HG03342 (cell line): Measurements from ENCODE around the gene AQP7.
"Not testable (repeated sequence)": the region's sequence is repeated elsewhere in the genome, so short reads cannot be mapped to it uniquely, and the experiment has no call there.

Source experiments
- ATAC-seq: cut with Tn5 transposase; IDR thresholded peaks from one replicate; pipeline ENCODE4 v1.9.1; 2021; ENCODE audit warnings: mild to moderate bottlenecking, moderate library complexity; ENCODE audit not compliant: unreplicated experiment

AQP7 gene

DNA sequence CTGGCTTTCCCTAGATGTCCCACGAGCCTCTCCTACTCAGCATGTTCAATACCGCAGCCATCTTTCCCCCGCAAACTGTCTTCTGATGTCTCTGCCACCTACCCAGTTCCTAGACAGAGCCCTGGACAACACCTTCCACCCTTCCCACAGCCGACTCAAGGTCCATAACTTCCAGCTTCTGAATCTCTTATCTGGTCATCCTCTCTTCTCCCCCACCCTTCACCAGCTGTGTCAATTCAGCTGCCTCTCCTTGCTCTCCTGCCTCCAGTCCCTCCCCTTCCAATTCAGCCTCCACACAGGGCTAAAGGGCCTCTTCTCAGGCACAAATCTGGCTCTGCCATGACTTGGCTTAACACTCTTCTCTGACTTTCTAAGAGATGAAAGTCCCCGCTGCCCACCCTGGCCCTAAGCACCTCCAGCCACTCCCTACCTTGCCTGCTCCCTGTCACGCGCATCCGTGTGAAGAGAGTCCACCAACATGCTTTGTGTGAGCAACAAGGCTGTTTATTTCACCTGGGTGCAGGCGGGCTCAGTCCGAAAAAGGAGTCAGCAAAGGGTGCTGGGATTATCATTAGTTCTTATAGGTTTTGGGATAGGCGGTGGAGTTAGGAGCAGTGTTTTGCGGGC is 25.2 kb downstream of the AQP7 start:
- ATAC-seq, result no peak

DNA sequence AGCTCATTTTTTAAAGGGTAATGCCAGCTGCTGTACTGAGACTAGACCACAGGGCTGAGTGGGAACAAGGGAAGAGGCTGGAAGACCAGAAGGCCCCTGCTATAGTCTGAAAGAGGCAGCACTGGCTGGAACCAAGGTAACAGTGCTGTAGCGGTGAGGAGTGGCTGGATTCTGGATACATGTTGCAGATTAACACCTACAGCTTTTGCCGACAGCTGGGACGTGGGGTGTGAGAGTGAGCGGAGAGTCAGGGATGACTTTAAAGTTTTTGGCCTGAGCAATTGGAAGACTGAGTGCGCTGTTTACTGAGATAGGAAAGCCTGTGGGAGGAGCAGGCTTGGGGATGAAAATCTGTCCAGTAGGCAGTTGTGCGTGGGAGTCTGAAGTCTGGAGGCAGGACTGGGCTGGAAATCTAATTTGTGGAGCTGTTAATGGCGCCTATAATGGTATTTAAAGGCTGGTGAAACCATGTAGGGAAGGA is 26.5 kb downstream of the AQP7 start:
- ATAC-seq, result no peak

DNA sequence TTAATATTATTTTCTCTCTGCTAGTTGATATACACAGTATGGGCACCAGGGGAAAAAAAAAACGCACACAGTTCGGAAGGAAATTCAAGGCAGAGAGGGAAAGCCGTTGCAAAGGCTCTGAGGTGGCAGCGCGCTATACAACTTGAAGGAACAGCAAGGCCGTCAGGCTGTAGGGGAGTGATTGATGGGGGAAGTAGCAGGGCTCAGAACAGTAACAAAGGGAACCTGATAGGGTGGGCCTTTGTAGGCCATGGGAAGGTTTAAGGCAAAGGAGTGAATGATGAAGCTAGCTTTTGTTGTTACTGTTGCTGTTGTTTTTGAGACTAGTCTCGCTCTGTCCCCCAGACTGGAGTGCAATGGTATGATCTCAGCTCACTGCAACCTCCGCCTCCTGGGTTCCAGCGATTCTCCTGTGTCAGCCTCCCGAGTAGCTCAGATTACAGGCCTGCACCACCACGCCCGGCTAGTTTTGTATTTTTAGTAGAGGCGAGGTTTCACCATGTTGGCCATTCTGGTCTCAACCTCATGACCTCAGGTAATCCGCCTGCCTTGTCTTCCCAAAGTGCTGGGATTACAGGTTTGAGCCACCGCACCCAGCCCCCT is 27.0 kb downstream of the AQP7 start:
- no peak for ATAC-seq

DNA sequence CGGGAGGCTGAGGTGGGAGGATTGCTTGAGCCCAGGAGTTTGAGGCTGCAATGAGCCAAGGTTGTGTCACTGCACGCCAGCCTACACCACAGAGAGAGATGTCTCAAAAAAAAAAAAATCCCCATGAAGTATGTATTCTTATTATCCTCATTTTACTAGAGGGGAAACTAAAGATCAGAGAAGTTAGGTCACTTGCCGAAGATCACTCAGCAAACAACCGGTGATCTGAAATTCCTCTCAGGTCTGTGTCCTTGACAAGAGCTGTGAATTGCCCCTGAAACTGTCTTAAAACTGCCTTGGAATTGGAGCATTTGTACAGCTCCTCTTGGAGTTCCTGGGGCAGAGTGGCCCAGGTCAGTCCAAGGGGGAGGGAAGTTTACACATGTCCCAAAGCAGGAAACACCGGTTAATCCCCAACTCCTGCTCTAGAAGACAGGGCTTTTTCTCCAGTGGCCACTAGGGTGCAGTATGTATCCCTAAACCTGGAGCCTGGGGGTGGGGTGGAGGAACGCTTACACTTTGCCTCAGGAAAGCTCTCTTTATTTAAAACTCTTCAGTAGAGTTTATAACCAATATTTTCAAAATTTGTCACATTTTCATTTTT is 27.6 kb downstream of the AQP7 start:
- ATAC-seq, result peak; percentile 67

DNA sequence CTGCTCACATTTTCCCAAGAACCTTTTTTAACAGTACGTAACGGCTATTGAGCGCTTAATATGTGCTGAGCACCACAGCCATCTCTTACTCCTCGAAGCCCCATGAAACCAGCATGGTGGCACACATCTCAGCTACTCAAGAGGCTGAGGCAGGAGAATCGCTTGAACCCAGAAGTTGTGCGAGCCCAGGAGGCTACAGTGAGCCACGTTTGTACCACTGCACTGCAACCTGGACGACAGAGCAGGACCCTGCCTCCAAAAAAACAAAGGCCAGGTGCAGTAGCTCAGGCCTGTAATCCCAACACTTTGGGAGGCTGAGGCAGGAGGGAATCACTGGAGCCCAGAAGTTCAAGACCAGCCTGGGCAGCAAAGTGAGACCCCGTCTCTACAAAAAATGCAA is 28.2 kb downstream of the AQP7 start:
- no peak for ATAC-seq

DNA sequence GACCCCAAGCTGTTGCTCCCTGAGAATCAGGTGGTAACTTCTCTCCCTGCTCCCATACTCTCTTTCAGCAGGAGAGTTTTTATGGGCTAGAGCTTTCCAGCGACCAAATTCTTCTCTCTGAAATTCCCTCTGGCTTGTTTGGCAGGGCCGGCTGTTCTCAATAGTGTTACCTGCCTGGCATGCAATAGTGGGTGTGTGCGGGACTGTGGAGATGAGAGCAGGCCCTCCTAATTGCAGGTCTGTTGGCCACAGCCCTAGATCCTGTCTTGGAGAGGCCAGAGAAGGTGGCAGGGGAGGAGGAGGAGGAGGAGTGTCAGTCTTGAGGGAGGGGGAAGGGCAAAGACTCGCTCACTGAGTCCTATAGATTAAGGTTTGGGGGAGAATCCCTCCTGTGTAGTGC is 29.5 kb downstream of the AQP7 start:
- no peak for ATAC-seq

DNA sequence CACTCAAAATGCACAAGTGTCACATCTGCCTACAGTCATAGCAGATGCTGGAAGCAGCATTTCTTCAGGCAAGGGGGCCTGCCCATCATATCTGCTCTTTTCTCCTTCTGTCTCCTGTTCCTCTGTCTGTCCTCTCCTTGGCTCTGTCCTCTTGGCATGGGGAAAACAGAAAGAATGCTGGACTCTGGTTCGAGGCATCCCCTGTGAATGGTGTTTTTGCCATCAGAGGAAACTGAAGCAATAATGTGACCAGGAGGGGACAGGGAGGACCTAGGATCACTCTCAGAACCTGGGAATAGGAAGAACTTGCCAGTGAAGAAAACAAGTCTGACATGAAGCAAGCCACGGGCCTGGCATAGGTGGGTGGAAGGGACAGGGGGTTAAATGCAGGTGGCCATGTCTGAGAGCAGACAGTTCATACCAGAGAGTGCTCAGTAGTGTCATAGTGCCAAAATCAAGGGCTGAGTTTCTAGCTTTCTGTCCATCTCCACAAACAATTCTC is 35.3 kb downstream of the AQP7 start:
- ATAC-seq, result no peak

DNA sequence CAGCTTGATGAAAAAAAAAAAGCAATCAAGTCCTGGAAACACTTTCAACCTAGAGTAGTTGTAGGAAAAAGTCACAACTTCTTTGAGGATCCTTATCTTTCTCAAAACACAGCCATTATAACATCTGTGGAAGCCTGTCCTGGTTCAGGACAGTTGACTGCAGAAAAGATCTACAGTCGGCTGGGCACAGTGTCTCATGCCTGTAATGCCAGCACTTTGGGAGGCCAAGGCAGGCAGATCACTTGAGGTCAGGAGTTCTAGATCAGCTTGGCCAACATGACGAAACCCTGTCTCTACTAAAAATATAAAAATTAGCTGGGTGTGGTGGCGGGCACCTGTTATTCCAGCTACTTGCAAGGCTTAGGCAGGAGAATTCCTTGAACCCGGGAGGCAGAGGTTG is 37.6 kb downstream of the AQP7 start:
- not testable (repeated sequence) for ATAC-seq

DNA sequence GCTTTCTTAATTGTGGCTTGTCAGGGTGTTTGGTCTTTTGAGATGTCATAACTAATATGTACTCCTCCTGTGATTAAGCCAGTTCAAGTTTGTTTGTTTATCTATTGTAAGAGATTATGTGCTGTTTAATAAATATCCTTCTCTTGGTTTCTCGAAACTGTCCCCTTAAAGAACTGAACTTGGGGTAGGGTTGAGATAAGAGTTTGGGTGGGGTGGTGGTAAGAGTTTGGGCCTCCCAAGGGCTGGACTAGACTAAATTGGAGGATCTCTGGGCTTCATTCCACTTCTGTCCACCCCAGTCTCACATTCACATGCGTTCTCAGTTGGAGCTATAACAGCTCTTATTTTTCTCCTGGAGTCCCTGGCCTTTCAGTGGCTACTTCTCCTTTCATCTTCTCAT is 38.2 kb downstream of the AQP7 start:
- ATAC-seq, result no peak

DNA sequence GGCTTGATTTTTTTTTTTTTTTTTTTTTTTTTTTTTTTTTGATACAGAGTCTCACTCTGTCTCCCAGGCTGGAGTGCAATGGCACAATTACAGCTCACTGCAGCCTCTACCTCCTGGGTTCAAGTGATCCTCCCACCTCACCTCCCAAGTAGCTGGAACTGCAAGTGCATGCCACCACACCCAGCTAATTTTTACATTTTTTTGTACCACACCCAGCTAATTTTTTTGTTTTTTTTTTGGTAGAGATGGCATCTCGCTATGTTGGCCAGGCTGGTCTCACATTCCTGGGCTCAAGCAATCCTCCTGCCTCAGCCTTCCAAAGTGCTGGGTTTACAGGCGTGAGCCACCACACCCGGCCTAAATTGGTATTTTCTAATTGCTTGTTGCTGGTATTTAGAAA is 43.7 kb downstream of the AQP7 start:
- not testable (repeated sequence) for ATAC-seq

DNA sequence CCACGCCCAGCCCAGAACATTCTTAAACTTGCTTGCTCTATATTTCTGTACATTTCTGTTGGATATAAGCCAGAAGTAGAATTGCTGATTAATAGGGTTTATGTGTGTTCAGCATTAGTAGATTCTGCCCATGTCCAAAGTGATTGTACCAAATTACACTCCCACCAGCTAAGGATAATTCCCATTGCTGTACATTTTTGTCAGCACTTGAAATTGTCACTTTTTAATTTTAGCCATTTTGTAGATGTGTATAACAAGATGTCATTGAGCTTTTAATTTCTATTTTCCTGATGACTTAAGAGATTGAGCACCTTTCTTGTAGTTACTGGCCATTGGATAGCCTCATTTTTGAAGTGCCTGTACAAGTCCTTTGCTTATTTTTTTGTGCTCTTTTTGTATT is 46.4 kb downstream of the AQP7 start:
- no peak for ATAC-seq

DNA sequence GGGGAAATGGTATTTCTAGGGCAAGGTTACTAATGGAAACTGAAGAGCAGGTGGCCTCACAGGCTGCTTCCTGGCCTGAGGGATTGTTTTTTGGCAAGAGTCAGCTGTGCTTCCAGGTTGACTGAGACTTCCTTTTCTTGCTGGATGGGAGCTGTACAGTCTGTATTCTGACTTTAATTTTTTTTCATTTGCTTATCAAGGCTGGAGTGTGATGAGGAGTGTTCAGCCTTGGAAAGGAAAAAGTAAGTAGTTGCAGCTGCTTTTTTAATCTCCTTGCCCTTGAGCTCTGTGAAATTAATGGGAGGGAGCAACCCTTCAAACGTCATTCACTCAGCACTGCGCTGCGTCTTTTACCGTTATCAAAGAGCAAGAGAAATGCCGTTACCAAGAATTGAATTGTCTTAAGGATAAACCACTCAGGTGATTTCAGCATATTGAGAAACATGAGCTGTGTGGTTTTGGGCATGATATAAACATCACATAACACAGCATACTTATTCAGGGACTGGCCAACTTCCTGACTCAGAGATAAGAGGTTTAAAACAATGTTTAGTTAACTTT is 47.6 kb downstream of the AQP7 start:
- ATAC-seq, result no peak

DNA sequence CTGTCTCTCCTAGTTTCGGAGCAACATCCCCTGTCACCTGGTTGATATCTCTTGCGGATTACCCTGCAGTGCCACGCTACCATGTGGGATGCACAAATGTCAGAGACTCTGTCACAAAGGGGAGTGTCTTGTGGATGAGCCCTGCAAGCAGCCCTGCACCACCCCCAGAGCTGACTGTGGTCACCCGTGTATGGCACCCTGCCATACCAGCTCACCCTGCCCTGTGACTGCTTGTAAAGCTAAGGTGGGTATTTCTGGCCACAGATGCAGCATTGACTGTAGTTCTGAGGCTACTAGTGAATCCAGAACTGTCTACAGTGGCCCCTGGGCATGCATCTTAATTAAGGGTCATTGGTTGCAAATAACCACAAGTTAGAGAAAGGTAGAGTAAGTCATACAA is 50.8 kb downstream of the AQP7 start:
- no peak for ATAC-seq

DNA sequence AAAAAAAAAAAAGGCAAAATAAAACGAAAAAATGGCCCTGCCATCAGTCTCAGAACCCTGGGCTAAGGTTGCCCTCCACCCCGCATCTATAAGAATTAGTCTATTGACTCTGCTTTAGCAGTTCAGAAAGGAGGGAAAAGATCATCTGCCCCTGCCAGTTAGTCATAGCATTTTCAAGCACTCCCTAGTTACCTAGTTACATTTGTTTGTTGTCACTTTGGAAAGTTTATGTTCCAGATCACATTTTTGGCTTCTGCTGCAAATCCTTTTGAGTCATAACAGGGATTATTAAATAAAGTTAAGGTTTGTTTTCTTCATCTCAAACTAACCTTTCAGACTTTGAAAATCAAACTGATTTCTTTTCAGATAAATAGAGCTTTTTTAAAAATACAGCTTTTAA is 52.1 kb downstream of the AQP7 start:
- ATAC-seq, result no peak

DNA sequence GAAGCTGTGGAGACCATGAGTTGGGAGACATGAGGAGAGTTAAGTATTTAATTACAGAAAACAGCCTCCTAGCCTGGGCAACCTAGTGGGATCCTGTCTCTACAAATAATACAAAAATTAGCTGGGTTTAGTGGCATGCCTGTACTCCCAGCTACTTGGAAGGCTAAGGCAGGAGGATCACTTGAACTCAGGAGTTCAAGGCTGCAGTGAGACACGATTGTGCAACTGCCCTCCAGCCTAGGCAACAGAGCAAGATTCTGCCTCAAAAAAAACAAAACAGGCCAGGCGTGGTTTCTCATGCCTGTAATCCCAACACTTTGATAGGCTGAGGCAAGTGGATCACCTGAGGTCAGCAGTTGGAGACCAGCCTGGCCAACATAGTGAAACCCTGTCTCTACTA is 52.6 kb downstream of the AQP7 start:
- ATAC-seq, result no peak

DNA sequence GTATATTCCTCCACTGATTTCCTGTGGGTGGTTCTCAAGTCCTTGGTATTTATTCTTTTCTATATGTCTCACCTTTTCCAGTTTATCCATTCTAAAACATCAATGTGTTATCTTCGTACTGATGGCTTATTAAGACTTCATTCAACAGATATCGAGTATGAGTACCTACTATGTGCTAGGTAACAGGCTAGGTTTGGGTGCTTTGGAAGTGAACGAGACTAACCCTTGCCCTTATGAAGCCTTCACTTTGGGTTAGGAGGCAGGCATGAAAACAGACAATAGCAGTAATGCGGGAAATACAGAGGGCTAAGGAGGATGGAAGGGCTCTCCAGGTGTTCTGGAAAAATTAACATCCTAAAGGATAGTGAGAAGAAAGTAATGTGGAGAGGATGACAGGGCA is 53.4 kb downstream of the AQP7 start:
- ATAC-seq, result no peak

DNA sequence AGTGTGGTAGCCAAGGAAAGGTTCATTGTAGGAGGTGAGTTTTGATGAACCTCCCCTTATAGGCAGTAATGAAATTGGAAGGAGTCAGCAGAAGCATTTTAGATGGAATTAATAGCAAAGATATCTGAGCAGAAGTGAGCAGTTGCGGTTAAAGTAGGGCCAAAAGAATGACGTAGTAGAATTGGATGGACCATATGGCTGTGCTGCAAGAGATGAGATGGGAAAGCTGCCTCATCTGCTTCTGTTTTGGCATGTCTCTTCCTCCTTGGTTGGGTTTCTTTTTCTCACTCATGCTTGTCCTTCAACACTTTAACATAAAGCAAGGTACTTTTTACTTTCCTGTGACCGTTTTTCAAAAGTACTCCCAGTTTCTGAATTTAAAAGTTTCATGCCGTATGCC is 55.8 kb downstream of the AQP7 start:
- no peak for ATAC-seq

DNA sequence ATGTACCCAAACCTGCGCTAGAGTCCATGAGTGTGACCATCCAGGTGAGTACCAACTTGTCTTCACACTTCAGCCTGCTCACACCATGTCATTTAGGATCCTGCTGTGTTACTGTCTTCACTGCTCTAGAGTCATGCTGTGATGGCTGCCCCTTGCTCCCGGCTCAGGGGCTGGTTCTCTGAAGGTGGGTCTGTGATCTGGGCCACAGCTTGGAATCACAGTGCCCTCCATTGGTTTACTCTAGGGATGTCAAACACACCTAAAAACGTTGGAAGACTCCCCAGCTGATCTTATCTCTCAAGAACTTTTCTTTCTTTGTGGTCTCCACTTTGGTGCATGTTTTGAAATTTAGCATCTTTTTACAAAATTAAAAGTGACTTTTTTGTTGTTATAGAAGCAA is 58.2 kb downstream of the AQP7 start:
- ATAC-seq, result no peak

DNA sequence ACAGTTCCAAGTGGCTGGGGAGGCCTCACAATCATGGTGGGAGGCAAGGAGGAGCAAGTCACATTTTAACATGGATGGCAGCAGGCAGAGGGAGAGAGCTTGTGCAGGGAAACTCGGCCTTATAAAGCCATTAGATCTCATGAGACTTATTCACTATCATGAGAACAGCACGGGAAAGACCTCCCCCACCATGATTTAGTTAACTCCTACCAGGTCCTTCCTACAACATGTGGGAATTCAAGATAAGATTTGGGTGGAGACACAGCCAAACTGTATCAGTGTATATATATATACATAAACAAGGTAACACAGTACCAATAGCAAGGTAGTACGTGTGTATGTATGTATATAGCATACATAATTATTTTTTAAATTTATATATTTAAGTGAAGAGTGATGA is 61.2 kb downstream of the AQP7 start:
- ATAC-seq, result no peak

DNA sequence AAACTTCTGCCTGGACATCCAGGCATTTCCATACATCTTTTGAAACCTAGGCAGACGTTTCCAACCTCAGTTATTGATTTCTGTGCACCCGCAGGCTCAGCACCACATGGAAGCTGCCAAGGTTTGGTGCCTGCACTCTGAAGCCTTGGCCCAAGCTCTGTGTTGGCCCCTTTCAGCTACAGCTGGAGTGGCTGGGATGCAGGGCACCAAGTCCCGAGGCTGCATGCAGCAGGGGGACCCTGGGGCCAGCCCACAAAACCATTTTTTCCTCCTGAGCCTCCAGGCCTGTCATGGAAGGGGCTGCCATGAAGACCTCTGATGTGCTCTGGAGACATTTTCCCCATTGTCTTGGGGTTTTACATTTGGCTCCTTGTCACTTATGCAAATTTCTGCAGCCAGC is 62.2 kb downstream of the AQP7 start:
- ATAC-seq, result no peak
